Motor neuron (in vitro differentiated cells): ENCODE data around the gene GUCY2F. TPM values are rescaled to one million over a fixed set of nuclear protein-coding genes. Genes with fewer than 3 reads are reported as not detected.

Experiments used
- ATAC-seq, 8 experiments: fragments of 200-7000 bp; cut with Tn5 transposase; replicated peaks in 6 of 8; 2 replicates each; pipeline ENCODE4 v1.8.0; 2021; ENCODE audit warnings: mild to moderate bottlenecking in 8 of 8, moderate library complexity in 8 of 8
- H3K27ac ChIP-seq, 2 donors: fragments of 250-450 bp; sonication (Bioruptor Pico); 2 replicates each; pipeline ENCODE4 v1.9.0; 2021; ENCODE audit warnings: antibody characterized with exemption in 2 of 2, mild to moderate bottlenecking in 2 of 2, moderate library complexity in 1 of 2
- H3K4me1 ChIP-seq, 2 donors: fragments of 250-450 bp; sonication (Bioruptor Pico); replicated peaks in 1 of 2; 2 replicates each; pipeline ENCODE4 v1.6.1; 2021; ENCODE audit warnings: antibody characterized with exemption in 2 of 2, mild to moderate bottlenecking in 2 of 2, moderate library complexity in 1 of 2
- H3K4me3 ChIP-seq, 5 donors: fragments of 250-450 bp; sonication (Bioruptor Pico); 2 replicates each; pipeline ENCODE4 v1.9.0; 2021; ENCODE audit warnings: antibody characterized with exemption in 5 of 5, mild to moderate bottlenecking in 5 of 5, moderate library complexity in 4 of 5
- WGBS, 10 experiments: fragments of 450-650 bp; shearing (Covaris generic); methylation state at CpG; one replicate each; pipeline ENCODE4 v1.0.0; 2022; 5-methylcytosine and 5-hydroxymethylcytosine counted together
- in situ Hi-C, 9 experiments: fragments of 400-800 bp; cut with MboI; loops; one replicate each; pipeline ENCODE4 v1.15.0; 2021; ENCODE audit warnings: low sequenced_read_pairs in 9 of 9, low pct_unique_long_range_greater_than_20kb in 2 of 9; ENCODE audit not compliant: unreplicated experiment in 9 of 9
- total RNA-seq, 8 experiments: library from RNA; unstranded; fragments of 300-600 nt; gene quantifications; 2 replicates each; pipeline versions ENCODE4 v1.2.3 to v1.2.4, GENCODE V29; 2022

Gene GUCY2F
- total RNA-seq, 8 experiments from 2014 or later, result 0.05 to 0.50 (median 0.17) TPM; not detected in 4

- ATAC-seq, result peak in 1 of 8 experiments; percentile 19
- 0 to 52% (median 22%) methylated on average over 1 to 3 of the region's 3 CpGs; no CpG with 5 or more reads in 6 of the 10 experiments for WGBS, 10 experiments
- H3K4me3 ChIP-seq, result no peak overlapping the region
- no peaks in the 10 kb centered on the region for H3K4me1 ChIP-seq
- in situ Hi-C loops, result no loop called here
- no peak overlapping the region for H3K27ac ChIP-seq
Measured at GRCh38 chrX:109384699-109385098, 97.2 kb downstream of the GUCY2F start.

GRCh38 chrX:109382332-109382731 is 99.6 kb downstream of the GUCY2F start:
- in situ Hi-C loops, result no loop called here
- H3K4me3 ChIP-seq, result no peak overlapping the region

GRCh38 chrX:109378281-109378680 is 103.6 kb downstream of the GUCY2F start:
- in situ Hi-C loops, result no loop called here
- 9 to 75% methylated on average over 1 of the region's 1 CpG; no CpG with 5 or more reads in 8 of the 10 experiments for WGBS, 10 experiments
- Histone ChIP-seq H3K27ac (no peak overlapping the region), H3K4me3 (no peak overlapping the region), H3K4me1 (no peaks in the 10 kb centered on the region)
- no peak for ATAC-seq

More at GRCh38 chrX:109382332-109382731, 99.6 kb downstream of the GUCY2F start:
- peak in 1 of 8 experiments; percentile 37 for ATAC-seq
- 0 to 94% (median 50%) methylated on average over 1 to 4 of the region's 4 CpGs; no CpG with 5 or more reads in 4 of the 10 experiments for WGBS, 10 experiments
- Histone ChIP-seq H3K27ac (no peak overlapping the region), H3K4me1 (no peaks in the 10 kb centered on the region)

- in situ Hi-C loops, result no loop called here
- peak in 1 of 8 experiments; percentile 62 for ATAC-seq
- 43% methylated on average over 1 of the region's 1 CpG; no CpG with 5 or more reads in 9 of the 10 experiments for WGBS, 10 experiments
- Histone ChIP-seq H3K4me3 (no peak overlapping the region), H3K27ac (no peak overlapping the region), H3K4me1 (no peaks in the 10 kb centered on the region)
Measured at GRCh38 chrX:109374262-109374960, 107.5 kb downstream of the GUCY2F start.

GRCh38 chrX:109373468-109373867 is 108.4 kb downstream of the GUCY2F start:
- Histone ChIP-seq H3K27ac (no peak overlapping the region), H3K4me1 (no peaks in the 10 kb centered on the region), H3K4me3 (no peak overlapping the region)
- in situ Hi-C loops, result no loop called here
- 15 to 100% (median 61%) methylated on average over 1 to 2 of the region's 2 CpGs; no CpG with 5 or more reads in 6 of the 10 experiments for WGBS, 10 experiments
- ATAC-seq, result no peak

- no peak overlapping the region for H3K4me3 ChIP-seq
- WGBS, 10 experiments, result 0 to 41% methylated on average over 1 to 2 of the region's 2 CpGs; no CpG with 5 or more reads in 8 of the 10 experiments
- H3K27ac ChIP-seq, result no peak overlapping the region
- in situ Hi-C loops, result no loop called here
- ATAC-seq, result no peak
- H3K4me1 ChIP-seq, result no peaks in the 10 kb centered on the region
Measured at GRCh38 chrX:109372716-109373115, 109.2 kb downstream of the GUCY2F start.

- no peak overlapping the region for H3K4me3 ChIP-seq
- 0 to 50% (median 13%) methylated on average over 1 of the region's 1 CpG; no CpG with 5 or more reads in 7 of the 10 experiments for WGBS, 10 experiments
- no peaks in the 10 kb centered on the region for H3K4me1 ChIP-seq
- ATAC-seq, result no peak
- H3K27ac ChIP-seq, result no peak overlapping the region
- in situ Hi-C loops, result no loop called here
Measured at GRCh38 chrX:109372291-109372690, 109.6 kb downstream of the GUCY2F start.

GRCh38 chrX:109362101-109362500 is 119.8 kb downstream of the GUCY2F start:
- no peak overlapping the region for H3K4me3 ChIP-seq
- no peak overlapping the region for H3K27ac ChIP-seq
- in situ Hi-C loops, result no loop called here
- WGBS, 10 experiments, result 0 to 94% (median 35%) methylated on average over 1 to 4 of the region's 4 CpGs; no CpG with 5 or more reads in 3 of the 10 experiments
- ATAC-seq, result no peak
- no peaks in the 10 kb centered on the region for H3K4me1 ChIP-seq

GRCh38 chrX:109360301-109360700 is 121.6 kb downstream of the GUCY2F start:
- no peak overlapping the region for H3K27ac ChIP-seq
- 0 to 10% (median 4%) methylated on average over 1 to 3 of the region's 3 CpGs; no CpG with 5 or more reads in 5 of the 10 experiments for WGBS, 10 experiments
- in situ Hi-C loops, result no loop called here
- no peak overlapping the region for H3K4me3 ChIP-seq
- H3K4me1 ChIP-seq, result no peaks in the 10 kb centered on the region
- peak in 1 of 8 experiments; percentile 25 for ATAC-seq

GRCh38 chrX:109357706-109358105 is 124.2 kb downstream of the GUCY2F start:
- no peak for ATAC-seq
- Histone ChIP-seq H3K27ac (no peak overlapping the region), H3K4me3 (no peak overlapping the region), H3K4me1 (no peaks in the 10 kb centered on the region)
- WGBS, 10 experiments, result 57 to 100% (median 85%) methylated on average over 1 to 3 of the region's 3 CpGs; no CpG with 5 or more reads in 6 of the 10 experiments
- in situ Hi-C loops, result no loop called here

GRCh38 chrX:109356684-109357083 is 125.2 kb downstream of the GUCY2F start:
- no peak for ATAC-seq
- no peak overlapping the region for H3K4me3 ChIP-seq
- H3K4me1 ChIP-seq, result no peaks in the 10 kb centered on the region
- H3K27ac ChIP-seq, result no peak overlapping the region
- in situ Hi-C loops, result no loop called here
- WGBS, 10 experiments, result 40% methylated on average over 3 of the region's 3 CpGs; no CpG with 5 or more reads in 9 of the 10 experiments

- Histone ChIP-seq H3K4me3 (no peak overlapping the region), H3K27ac (no peak overlapping the region), H3K4me1 (no peaks in the 10 kb centered on the region)
- WGBS, 10 experiments, result 55 to 100% methylated on average over 2 to 4 of the region's 4 CpGs; no CpG with 5 or more reads in 8 of the 10 experiments
- in situ Hi-C loops, result no loop called here
- ATAC-seq, result peak in 2 of 8 experiments; percentile 53 to 67
Measured at GRCh38 chrX:109352066-109352588, 129.8 kb downstream of the GUCY2F start.

- in situ Hi-C loops, result no loop called here
- Histone ChIP-seq H3K27ac (no peak overlapping the region), H3K4me3 (no peak overlapping the region), H3K4me1 (no peaks in the 10 kb centered on the region)
- ATAC-seq, result peak in 2 of 8 experiments; percentile 32 to 62
- 55 to 80% (median 58%) methylated on average over 1 to 3 of the region's 3 CpGs; no CpG with 5 or more reads in 6 of the 10 experiments for WGBS, 10 experiments
Measured at GRCh38 chrX:109351557-109351956, 130.3 kb downstream of the GUCY2F start.
